ENCODE measurements around the gene XXYLT1.

GRCh38 chr3:195084746-195085145, 186.2 kb downstream of the XXYLT1 start:
- TF ChIP-seq CTCF (IDR thresholded peaks at IDR 0.05) (no peak), EP300 (IDR thresholded peaks at IDR 0.05) (no peak), POLR2AphosphoS5 (IDR thresholded peaks at IDR 0.05) (no peak), POLR2A (IDR thresholded peaks at IDR 0.05) (no peak)
